K562 (cell line): ENCODE measurements around the gene CRELD2. TPM values are rescaled to one million over a fixed set of nuclear protein-coding genes. Genes with fewer than 3 reads are reported as not detected.

ENCODE experiments used
- GATAD2B ChIP-seq: fragments of 450-650 bp; IDR thresholded peaks from 2 replicates; pipeline ENCODE4 v1.6.1; 2017; ENCODE audit warnings: mild to moderate bottlenecking, borderline replicate concordance
- HNRNPK ChIP-seq: fragments of 200-400 bp; formaldehyde crosslinking; IDR thresholded peaks from one replicate; pipeline ENCODE4 v1.6.1; 2018; ENCODE audit warnings: mild to moderate bottlenecking, low read depth, low read length; ENCODE audit not compliant: poor library complexity, severe bottlenecking
- KLF1 ChIP-seq: fragments of 450-650 bp; IDR thresholded peaks from 2 replicates; pipeline ENCODE4 v1.6.1; 2016; ENCODE audit warnings: missing genetic modification characterization, missing compliant biosample characterization
- MTF1 ChIP-seq: fragments of 250-450 bp; sonication (Bioruptor Pico); IDR thresholded peaks from 2 replicates; pipeline ENCODE4 v1.9.0; 2021; ENCODE audit warnings: moderate library complexity, mild to moderate bottlenecking, inconsistent platforms, borderline replicate concordance
- NBN ChIP-seq: fragments of 450-650 bp; IDR thresholded peaks from 2 replicates; pipeline ENCODE4 v1.6.1; 2016; ENCODE audit warnings: low read depth, mild to moderate bottlenecking
- NFIX ChIP-seq: fragments of 250-450 bp; sonication (Bioruptor Pico); IDR thresholded peaks from 2 replicates; pipeline ENCODE4 v1.4.0; 2020; ENCODE audit warnings: low read depth, mild to moderate bottlenecking, moderate library complexity
- PHF21A ChIP-seq: fragments of 450-650 bp; IDR thresholded peaks from 2 replicates; pipeline ENCODE4 v1.6.1; 2017; ENCODE audit warnings: low read depth, borderline replicate concordance
- PRMT5 ChIP-seq: sonication (generic); formaldehyde crosslinking; IDR thresholded peaks from 2 replicates; pipeline ENCODE4 v1.5.0; 2020; ENCODE audit warnings: missing genetic modification reagents
- SMAD2 ChIP-seq: fragments of 150-350 bp; IDR thresholded peaks from 2 replicates; pipeline ENCODE4 v1.6.1; 2014; ENCODE audit warnings: low read depth, mild to moderate bottlenecking, low read length
- ZFX ChIP-seq: sonication (generic); formaldehyde crosslinking; IDR thresholded peaks from 2 replicates; pipeline ENCODE4 v1.8.0; 2022; ENCODE audit warnings: mild to moderate bottlenecking, missing genetic modification reagents, moderate library complexity
- ZNF407 ChIP-seq: fragments of 450-650 bp; IDR thresholded peaks from 2 replicates; pipeline ENCODE4 v1.6.1; 2016; ENCODE audit warnings: low read depth
- ZNF41 ChIP-seq: fragments of 250-450 bp; sonication (Bioruptor Pico); conservative IDR thresholded peaks from 2 replicates; pipeline ENCODE4 v1.4.0; 2020; ENCODE audit warnings: mild to moderate bottlenecking
- polyA plus RNA-seq, 8 experiments: library from polyadenylated mRNA; depleted of rRNA in 4 of 8; stranded (reverse) in 5 of 8; unstranded in 3 of 8; fragments of >200 nt; fragmentation: Nextera tagmentation in 2 of 8; fragmentation: Illumina TruSeq in 1 of 8; extraction: Ambion mirVana in 2 of 8; extraction: Trizol in 1 of 8; gene quantifications; 2 replicates each; pipeline versions ENCODE4 v1.2.1 to v1.2.3, GENCODE V29; 2011 to 2014; ENCODE audit warnings: inconsistent platforms in 1 of 8, missing spikeins in 1 of 8
- total RNA-seq, 7 experiments: library from RNA; depleted of rRNA in 6 of 7; stranded (reverse); fragments of >200 nt in 6 of 7; fragmentation: Illumina TruSeq in 2 of 7; extraction: Trizol in 2 of 7; gene quantifications; 2 replicates each; pipeline versions ENCODE4 v1.2.1 to v1.2.3, GENCODE V29; 2011 to 2021; ENCODE audit warnings: low replicate concordance in 1 of 7
- TF ChIP-seq, protein P1 (sequence below): sonication (generic); formaldehyde crosslinking; IDR thresholded peaks from 2 replicates; pipeline ENCODE4 v1.8.1; 2023; ENCODE audit warnings: mild to moderate bottlenecking, missing genetic modification reagents
- TF ChIP-seq, protein P2 (sequence below): fragments of 450-650 bp; formaldehyde crosslinking; IDR thresholded peaks from 2 replicates; pipeline ENCODE4 v1.4.0; 2020; ENCODE audit warnings: mild to moderate bottlenecking, moderate library complexity

Gene CRELD2
- total and polyA plus RNA-seq, 9 of the 15 experiments (the other 6 are each of a cell fraction or from before 2014, with no cell fraction given): 0.96 to 25.3 (median 8.8) TPM

DNA sequence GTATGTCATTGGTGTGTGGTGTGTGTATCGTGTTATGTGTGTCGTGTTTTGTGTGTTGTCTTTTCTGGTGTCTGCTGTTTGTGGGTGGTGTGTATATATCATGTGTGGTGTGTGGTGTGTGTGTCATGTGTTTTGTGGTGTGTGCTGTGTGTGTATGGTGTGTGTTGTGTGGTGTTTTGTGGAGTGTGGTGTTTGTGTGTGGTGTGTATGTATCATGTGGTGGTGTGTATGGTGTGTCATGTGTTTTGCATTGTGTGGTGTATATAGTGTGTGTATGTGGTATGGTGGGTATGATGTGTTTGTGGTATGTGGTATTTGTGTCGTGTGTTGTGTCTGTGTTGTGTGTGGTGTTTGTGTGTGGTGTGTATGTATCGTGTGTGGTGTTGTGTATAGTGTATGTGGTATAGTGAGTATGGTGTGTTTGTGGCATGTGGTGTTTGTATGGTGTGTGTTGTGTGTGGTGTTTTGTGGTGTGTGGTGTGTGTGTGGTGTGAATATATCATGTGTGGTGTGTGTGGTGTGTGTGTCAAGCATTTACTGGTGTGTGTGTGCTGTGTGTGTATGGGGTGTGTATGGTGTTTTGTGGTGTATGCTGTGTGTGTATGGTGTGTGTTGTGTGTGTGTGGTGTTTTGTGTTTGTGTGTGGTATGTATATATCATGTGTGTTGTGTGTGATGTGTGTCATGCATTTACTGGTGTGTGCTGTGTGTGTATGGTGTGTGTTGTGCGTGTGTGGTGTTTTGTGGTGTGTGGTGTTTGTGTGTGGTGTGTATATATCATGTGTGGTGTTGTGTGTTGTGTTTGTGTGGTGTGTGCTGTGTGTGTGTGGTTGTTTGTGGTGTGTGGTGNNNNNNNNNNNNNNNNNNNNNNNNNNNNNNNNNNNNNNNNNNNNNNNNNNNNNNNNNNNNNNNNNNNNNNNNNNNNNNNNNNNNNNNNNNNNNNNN, 54.9 kb downstream of the CRELD2 start (continued):
- TF ChIP-seq, protein P1, sequence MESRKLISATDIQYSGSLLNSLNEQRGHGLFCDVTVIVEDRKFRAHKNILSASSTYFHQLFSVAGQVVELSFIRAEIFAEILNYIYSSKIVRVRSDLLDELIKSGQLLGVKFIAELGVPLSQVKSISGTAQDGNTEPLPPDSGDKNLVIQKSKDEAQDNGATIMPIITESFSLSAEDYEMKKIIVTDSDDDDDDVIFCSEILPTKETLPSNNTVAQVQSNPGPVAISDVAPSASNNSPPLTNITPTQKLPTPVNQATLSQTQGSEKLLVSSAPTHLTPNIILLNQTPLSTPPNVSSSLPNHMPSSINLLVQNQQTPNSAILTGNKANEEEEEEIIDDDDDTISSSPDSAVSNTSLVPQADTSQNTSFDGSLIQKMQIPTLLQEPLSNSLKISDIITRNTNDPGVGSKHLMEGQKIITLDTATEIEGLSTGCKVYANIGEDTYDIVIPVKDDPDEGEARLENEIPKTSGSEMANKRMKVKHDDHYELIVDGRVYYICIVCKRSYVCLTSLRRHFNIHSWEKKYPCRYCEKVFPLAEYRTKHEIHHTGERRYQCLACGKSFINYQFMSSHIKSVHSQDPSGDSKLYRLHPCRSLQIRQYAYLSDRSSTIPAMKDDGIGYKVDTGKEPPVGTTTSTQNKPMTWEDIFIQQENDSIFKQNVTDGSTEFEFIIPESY (CRISPR knock-in tag): 0 out of 2 replicates have a peak, but pooled peaks have one; percentile 5
- TF ChIP-seq HNRNPK: no peak
- TF ChIP-seq, protein P2, sequence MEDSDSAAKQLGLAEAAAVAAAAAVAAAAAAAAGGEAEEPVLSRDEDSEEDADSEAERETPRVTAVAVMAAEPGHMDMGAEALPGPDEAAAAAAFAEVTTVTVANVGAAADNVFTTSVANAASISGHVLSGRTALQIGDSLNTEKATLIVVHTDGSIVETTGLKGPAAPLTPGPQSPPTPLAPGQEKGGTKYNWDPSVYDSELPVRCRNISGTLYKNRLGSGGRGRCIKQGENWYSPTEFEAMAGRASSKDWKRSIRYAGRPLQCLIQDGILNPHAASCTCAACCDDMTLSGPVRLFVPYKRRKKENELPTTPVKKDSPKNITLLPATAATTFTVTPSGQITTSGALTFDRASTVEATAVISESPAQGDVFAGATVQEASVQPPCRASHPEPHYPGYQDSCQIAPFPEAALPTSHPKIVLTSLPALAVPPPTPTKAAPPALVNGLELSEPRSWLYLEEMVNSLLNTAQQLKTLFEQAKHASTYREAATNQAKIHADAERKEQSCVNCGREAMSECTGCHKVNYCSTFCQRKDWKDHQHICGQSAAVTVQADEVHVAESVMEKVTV: no peak
- TF ChIP-seq ZNF41: no peak
- no peak for TF ChIP-seq ZNF407
- no peak for TF ChIP-seq GATAD2B
- TF ChIP-seq ZFX: no peak
- no peak for TF ChIP-seq MTF1 (CRISPR knock-in tag)
- no peak for TF ChIP-seq PRMT5
- TF ChIP-seq PHF21A: no peak
- TF ChIP-seq SMAD2: no peak
- TF ChIP-seq KLF1: no peak
- TF ChIP-seq NFIX: no peak
- TF ChIP-seq NBN: no peak
